Activated gamma-delta T cell treated with Interleukin-2 at 50 U/mL for 16 hours (primary cell): ENCODE results near the gene CTNNA3.
"Not testable (repeated sequence)": the region's sequence is repeated elsewhere in the genome, so short reads cannot be mapped to it uniquely, and the experiment has no call there.

ENCODE experiments used
- DNase-seq: peaks from one replicate; pipeline ENCODE4 v3.0.0-alpha.2; 2020

The CTNNA3 gene

GRCh38 chr10:67492317-67493019 lies 203.5 kb downstream of the CTNNA3 start:
- DNase-seq = no peak

DNA sequence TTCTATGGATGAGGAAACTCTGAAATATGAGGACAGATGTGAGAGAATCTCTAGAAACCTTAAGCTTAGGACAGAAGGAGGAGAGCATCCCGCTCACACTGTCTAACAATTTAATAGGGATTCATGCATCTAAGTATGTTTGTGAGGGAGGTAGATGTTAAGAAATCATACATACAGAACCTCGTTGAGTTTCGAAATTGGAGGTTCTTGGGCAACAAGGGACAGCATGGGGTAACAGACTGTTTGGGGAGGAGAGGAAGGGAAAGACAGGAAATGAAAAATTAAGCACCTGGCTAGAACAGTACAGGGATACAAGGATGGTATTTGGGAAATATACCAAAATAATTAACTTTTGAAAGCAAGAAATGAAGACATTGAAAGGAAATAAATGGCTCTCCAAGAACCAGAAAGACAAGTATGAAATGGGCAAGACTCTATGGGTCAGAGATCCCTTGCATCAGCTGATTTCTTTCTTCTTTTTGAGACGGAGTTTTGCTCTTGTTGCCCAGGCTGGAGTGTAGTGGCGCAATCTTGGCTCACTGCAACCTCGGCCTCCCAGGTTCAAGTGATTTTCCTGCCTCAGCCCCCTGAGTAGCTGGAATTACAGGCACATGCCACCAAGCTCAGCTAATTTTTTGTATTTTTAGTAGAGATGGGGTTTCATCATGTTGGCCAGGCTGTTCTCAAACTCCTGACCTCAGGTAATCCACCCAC lies 207.9 kb downstream of the CTNNA3 start:
- no peak for DNase-seq

- DNase-seq = no peak
Measured at GRCh38 chr10:67487199-67487598, 208.8 kb downstream of the CTNNA3 start.

DNA sequence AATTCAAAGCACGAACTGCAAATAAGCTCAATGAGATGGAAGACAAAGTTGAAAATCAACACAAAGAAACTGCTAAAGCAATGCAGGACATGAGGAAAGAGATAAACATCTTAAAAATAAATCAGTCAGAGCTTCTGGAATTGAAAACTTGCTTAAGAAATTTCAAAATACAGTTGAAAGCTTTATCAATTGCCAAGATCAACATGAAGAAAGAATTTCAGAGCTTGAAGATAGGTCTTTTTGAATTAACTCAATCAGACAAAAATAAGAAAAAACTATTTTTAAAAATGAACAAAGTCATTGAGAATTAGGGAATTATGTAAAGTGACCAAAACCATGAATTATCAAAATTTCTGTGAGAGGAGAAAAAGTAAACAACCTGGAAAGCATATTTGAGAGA lies 218.1 kb downstream of the CTNNA3 start:
- no peak for DNase-seq

GRCh38 chr10:67476201-67476600 lies 219.8 kb downstream of the CTNNA3 start:
- no peak for DNase-seq

DNA sequence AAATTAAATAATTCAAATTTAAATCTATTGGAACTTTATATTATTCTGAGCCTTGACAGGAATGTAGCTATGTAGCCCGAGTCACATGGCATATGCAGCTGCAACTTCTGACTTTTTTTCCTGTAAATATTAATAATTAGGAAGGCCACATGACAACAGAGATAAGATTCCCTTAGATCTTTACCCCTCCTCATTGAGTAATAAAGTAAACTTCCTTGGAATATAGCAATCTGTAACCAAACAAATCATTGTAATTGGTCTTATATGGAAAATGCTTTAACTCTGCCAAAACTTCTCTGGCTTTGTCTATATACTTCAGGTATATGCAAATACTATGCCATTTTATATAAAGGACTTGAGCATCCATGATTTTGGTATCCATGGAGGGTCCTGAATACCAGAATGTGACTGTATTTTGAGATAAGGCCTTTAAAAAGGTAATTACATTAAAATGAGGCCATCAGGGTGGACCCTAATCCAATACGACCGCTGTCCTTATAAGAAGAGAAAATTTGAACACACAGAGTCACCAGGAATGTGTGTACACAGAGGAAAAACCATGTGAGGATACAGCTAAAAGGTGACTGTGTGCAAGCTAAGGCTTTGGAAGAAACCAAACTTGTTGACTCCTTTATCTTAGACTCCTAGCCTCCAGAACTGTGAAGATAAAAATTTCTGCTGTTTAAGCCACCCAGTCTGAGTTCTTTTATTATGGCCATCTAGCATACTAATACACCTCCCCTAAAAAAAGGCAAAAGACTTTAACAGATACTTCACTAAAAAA lies 222.0 kb downstream of the CTNNA3 start:
- DNase-seq = no peak

- DNase-seq = no peak
Measured at GRCh38 chr10:67471022-67471421, 225.0 kb downstream of the CTNNA3 start.

DNA sequence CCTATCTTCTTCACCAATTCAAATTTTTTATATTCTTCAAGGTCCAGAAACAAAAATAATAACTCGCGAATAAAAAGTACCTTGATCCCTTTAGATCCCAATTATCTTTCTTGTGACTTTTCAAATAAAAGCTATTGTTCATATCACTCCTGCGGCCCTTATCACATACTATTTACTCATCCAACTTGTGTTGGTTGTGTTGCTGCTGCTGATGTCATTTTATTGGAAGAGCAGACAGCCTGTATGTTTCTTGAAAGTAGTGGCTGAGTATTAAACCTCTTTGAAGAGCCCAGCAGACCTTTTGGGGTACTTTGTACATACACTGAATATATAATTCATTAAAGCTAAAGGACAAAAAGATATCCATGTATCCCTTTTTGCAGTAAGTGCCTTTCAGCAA lies 231.7 kb downstream of the CTNNA3 start:
- no peak for DNase-seq

DNA sequence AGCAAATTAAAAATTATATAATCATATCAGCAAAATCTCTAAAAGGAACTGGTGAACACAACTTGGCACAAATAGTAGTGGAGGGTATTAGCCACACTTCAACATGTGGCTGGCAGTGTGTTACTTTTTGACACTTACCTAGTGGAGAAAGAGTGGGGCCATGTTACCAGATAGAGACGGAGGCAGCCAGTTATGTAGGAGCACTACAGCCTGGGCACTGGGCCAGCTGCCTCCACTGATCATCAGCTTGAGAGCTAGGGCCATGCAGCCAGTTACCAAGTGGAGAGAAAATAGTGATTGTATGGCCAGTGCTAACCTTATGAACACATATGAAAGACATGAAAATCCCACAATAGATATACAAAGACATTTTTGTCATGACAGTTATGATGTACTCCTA lies 243.1 kb downstream of the CTNNA3 start:
- DNase-seq = no peak

GRCh38 chr10:67438605-67439304 lies 257.2 kb downstream of the CTNNA3 start:
- no peak for DNase-seq

DNA sequence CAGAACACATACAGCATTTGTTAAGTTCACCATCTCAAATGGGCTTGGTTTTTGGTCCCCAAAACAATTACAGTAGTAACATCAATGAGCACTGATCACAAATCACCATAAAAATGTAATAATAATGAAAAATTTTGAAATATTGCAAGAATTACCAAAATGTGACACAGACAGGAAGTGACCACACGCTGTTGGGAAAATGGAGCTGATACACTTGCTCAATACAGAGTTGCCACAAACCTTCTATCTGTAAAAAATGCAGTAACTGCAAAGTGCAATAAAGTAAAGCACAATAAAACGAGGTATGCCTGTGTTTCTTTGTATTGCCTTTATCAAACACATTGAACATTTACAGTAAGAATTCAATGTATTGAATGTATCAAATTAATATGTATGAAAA lies 262.7 kb downstream of the CTNNA3 start:
- no peak for DNase-seq

DNA sequence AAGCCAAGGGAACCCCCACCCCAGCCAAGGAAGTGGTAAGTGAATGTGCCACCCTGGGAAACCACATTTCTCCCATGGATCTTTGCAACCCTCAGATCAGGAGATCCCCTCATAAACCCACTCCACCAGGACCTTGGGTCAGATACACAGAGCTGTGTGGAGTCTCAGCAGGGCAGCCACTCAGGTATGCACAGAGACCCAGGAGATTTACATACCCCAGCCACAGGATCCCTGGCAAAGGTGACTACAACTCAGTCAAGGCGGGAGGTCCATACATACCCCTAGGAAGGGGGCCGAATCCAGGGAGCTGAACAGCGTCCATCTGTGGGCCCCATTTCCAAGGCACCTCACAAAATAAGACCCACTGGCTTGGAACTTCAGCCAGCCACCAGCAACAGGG lies 293.4 kb downstream of the CTNNA3 start:
- no peak for DNase-seq

- DNase-seq = no peak
Measured at GRCh38 chr10:67401711-67402110, 294.3 kb downstream of the CTNNA3 start.

GRCh38 chr10:67386841-67387533 lies 309.0 kb downstream of the CTNNA3 start:
- DNase-seq = not testable (repeated sequence)

DNA sequence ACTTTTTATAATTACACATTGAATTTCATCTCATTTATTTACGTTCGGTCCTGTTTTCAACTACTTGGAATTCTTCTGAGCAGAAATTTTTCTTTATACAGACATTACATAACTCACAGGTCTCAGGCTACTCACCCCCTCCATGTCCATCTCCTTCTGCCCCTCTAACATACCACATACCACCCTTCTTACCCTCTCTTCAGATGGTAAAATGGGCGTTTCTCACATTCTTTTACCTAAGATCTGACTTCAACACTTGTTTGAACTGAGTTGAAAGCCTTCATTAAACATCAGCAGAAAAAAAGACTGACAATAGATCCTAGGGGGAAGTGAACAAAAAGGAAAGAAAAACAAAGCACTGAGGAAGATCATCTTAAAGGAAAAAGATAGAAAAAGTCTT lies 309.7 kb downstream of the CTNNA3 start:
- DNase-seq = no peak

DNA sequence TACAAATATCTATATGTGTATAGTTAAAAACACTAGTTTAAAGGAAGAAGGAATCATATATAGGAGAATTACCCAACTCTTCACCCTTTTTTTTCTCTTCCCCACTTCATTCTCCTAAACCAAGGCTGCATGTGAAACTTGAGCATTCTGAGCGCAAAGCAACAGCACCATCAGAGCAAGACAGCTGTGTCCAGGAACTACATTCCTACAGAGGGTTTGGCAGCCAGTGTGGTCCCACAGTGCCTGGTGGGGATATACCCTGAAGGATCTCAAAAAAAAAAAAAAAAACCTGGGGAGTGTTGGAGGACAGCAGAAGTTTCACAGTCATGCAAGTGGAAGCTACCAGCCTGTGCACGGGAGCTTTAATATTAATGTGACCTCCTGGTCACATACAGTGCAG lies 310.4 kb downstream of the CTNNA3 start:
- DNase-seq = no peak

DNA sequence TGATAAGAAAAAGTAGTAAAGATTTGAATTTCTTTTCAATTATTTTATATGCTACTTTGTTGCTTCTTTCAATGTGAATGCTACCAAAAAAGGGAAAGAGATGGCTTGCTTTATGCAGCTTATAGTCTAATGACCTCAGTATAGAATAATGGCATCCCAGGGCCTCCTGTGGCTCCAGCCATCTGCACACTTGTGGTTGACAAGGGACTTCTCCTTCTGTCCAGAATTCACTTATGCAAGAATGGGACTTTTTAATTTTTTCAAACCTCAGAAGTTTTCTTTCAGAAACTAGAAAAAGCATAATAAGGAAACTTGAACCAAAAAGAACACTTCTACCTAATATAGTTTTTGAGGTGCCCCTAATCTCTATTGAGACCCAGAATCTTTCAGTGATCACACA lies 310.9 kb downstream of the CTNNA3 start:
- no peak for DNase-seq

DNA sequence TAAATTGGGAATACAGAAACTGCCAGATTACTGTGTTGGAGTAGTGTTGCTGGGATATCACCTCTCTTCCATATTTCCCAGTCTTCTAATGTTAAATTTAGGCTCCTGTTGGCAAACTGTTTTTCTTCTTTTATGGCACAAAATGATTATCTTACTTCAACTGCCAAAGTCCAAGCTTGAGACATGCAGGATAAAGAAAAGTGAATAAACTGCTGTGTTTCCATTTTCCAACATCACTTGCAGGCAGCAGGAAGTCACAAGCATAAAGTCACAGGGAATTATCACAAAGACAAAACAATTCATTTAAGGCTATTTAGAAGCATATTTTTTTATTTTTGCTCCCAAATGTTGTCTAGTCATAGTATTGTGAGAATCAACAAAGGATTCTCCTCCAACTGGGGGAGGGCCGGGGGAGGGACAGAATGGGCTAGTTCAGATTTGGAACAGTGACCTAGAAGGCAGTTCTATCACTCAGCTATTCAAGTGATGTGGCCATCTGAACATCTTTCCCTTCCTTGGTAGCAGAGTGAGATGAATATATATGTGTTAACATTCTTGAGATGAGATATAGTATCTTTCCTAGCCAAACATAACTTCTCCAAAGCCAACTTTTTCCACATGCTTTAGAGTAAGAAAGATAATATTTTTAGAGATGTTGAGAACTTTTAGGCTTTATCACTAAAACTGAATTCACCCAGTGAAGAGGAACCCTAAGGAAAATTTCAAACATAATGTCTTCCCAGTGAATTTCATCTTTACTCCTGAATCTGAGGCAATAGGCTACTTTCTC lies 364.7 kb downstream of the CTNNA3 start:
- no peak for DNase-seq

GRCh38 chr10:67327626-67328535 lies 368.1 kb downstream of the CTNNA3 start:
- DNase-seq = no peak

DNA sequence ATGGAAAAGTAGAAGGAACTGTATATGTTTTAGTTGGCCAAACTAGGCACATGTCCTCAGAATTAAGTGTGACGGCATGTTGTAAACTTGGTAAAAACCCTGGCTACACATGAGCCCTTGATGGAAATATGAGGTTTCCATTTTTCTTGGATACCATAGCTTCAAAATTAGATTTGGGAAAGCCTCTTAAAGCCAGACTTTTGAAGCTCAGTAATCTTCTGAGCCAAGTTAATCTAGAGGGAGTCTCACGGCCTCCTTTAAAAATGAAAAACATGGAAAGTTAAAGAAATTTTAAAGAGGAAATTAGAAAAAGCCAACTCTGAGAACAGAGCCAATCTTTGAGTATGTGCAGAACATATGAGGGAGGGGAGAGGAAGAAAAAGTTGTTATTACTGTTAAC lies 376.0 kb downstream of the CTNNA3 start:
- DNase-seq = no peak

- no peak for DNase-seq
Measured at GRCh38 chr10:67308912-67309311, 387.1 kb downstream of the CTNNA3 start.
